IMR-90 (cell line): ENCODE results near the gene SSU72. TPM values are rescaled to one million over a fixed set of nuclear protein-coding genes. Genes with fewer than 3 reads are reported as not detected.
"Not testable (repeated sequence)": the region's sequence is repeated elsewhere in the genome, so short reads cannot be mapped to it uniquely, and the experiment has no call there.

Source experiments
- ATAC-seq: fragments of 200-7000 bp; cut with Tn5 transposase; 2 replicates; pipeline ENCODE4 v1.9.1; 2020; ENCODE audit warnings: low read depth, mild to moderate bottlenecking, moderate library complexity
- BruUV-seq: library from RNA; stranded (reverse); fragments of 400-500 nt; replicated peaks from 2 replicates; lab custom pipeline; 2021; lab: Mats Ljungman, UMichigan
- CTCF ChIA-PET: fragments of 300-600 bp; formaldehyde crosslinking; extraction: SDS; loops from one replicate; lab custom pipeline; 2021; ENCODE audit warnings: antibody characterized with exemption; lab: Yijun Ruan, JAX
- POLR2A ChIA-PET: fragments of 300-600 bp; sonication (Branson Sonifier 250); formaldehyde crosslinking; loops from one replicate; lab custom pipeline; 2022; ENCODE audit warnings: antibody characterized with exemption; ENCODE audit not compliant: unreplicated experiment; lab: Charles Lee
- DNase-seq: peaks from one replicate; pipeline ENCODE4 v3.0.0; 2013
- H2AFZ ChIP-seq: replicated peaks from 2 replicates; pipeline ENCODE3; 2013; ENCODE audit warnings: low read length, mild to moderate bottlenecking; ENCODE audit not compliant: poor library complexity
- H2AK5ac ChIP-seq: 2 replicates; pipeline ENCODE4 v1.6.1; 2013; ENCODE audit warnings: low read depth, low read length, inconsistent platforms
- H2AK9ac ChIP-seq: replicated peaks from 2 replicates; pipeline ENCODE3; 2013; ENCODE audit warnings: mild to moderate bottlenecking, low read depth, low read length, moderate library complexity; ENCODE audit not compliant: poor library complexity
- H2BK120ac ChIP-seq: 2 replicates; pipeline ENCODE4 v1.6.1; 2013; ENCODE audit warnings: low read depth, low read length, inconsistent platforms
- H2BK15ac ChIP-seq: 3 replicates; pipeline ENCODE4 v1.6.1; 2013; ENCODE audit warnings: low read depth, low read length, inconsistent platforms
- H2BK20ac ChIP-seq: 2 replicates; pipeline ENCODE4 v1.6.1; 2013; ENCODE audit warnings: low read depth, mild to moderate bottlenecking, inconsistent platforms, low read length, moderate library complexity
- H2BK5ac ChIP-seq: 2 replicates; pipeline ENCODE4 v1.6.1; 2013; ENCODE audit warnings: mild to moderate bottlenecking, low read depth, low read length, inconsistent platforms; ENCODE audit not compliant: poor library complexity, severe bottlenecking
- H3K14ac ChIP-seq: replicated peaks from 2 replicates; pipeline ENCODE4 v1.6.1; 2013; ENCODE audit warnings: low read depth, low read length, inconsistent platforms
- H3K18ac ChIP-seq: 2 replicates; pipeline ENCODE4 v1.6.1; 2013; ENCODE audit warnings: low read depth, low read length, control low read depth
- H3K23ac ChIP-seq: 2 replicates; pipeline ENCODE4 v1.6.1; 2013; ENCODE audit warnings: low read depth, low read length, inconsistent platforms
- H3K27ac ChIP-seq: 2 replicates; pipeline ENCODE4 v1.5.1; 2013; ENCODE audit warnings: mild to moderate bottlenecking, control low read depth, low read length; ENCODE audit not compliant: insufficient read depth
- H3K27me3 ChIP-seq: 2 replicates; pipeline ENCODE4 v1.6.1; 2013; ENCODE audit warnings: low read length; ENCODE audit not compliant: control insufficient read depth, insufficient read depth
- H3K36me3 ChIP-seq: 2 replicates; pipeline ENCODE4 v1.6.1; 2013; ENCODE audit warnings: low read length, mixed read lengths; ENCODE audit not compliant: control insufficient read depth, insufficient read depth
- H3K4ac ChIP-seq: 2 replicates; pipeline ENCODE4 v1.6.1; 2013; ENCODE audit warnings: low read depth, low read length, inconsistent platforms
- H3K4me1 ChIP-seq: 2 replicates; pipeline ENCODE4 v1.6.1; 2013; ENCODE audit warnings: low read length, mixed read lengths; ENCODE audit not compliant: control insufficient read depth, insufficient read depth
- H3K4me2 ChIP-seq: 2 replicates; pipeline ENCODE4 v1.6.1; 2013; ENCODE audit warnings: low read depth, mild to moderate bottlenecking, control low read depth, low read length, moderate library complexity
- H3K4me3 ChIP-seq: 2 replicates; pipeline ENCODE4 v1.5.1; 2013; ENCODE audit warnings: low read depth, mild to moderate bottlenecking, control low read depth, low read length, moderate library complexity; ENCODE audit not compliant: insufficient read depth
- H3K56ac ChIP-seq: 2 replicates; pipeline ENCODE4 v1.6.1; 2013; ENCODE audit warnings: low read length, inconsistent platforms; ENCODE audit not compliant: insufficient read depth; ENCODE audit errors: extremely low read depth
- H3K79me1 ChIP-seq, 2 experiments: 2 replicates each; pipeline ENCODE4 v1.6.1; 2013; ENCODE audit warnings: low read length in 2 of 2, inconsistent platforms in 1 of 2, low read depth in 1 of 2
- H3K9ac ChIP-seq: 2 replicates; pipeline ENCODE4 v1.6.1; 2013; ENCODE audit warnings: low read depth, low read length, control low read depth
- H3K9me1 ChIP-seq: 2 replicates; pipeline ENCODE4 v1.6.1; 2013; ENCODE audit warnings: low read length, inconsistent platforms; ENCODE audit not compliant: insufficient read depth
- H3K9me3 ChIP-seq: 2 replicates; pipeline ENCODE4 v1.6.1; 2013; ENCODE audit warnings: low read length; ENCODE audit not compliant: control insufficient read depth, insufficient read depth
- H4K20me1 ChIP-seq: 2 replicates; pipeline ENCODE4 v1.6.1; 2013; ENCODE audit warnings: low read length, inconsistent platforms; ENCODE audit not compliant: insufficient read depth
- H4K5ac ChIP-seq: 2 replicates; pipeline ENCODE4 v1.6.1; 2013; ENCODE audit warnings: mild to moderate bottlenecking, low read depth, low read length, control low read depth
- H4K8ac ChIP-seq, 2 experiments: 2 replicates each; pipeline ENCODE4 v1.6.1; 2013; ENCODE audit warnings: low read depth in 2 of 2, low read length in 2 of 2, control low read depth in 1 of 2, inconsistent platforms in 1 of 2
- H4K91ac ChIP-seq: 2 replicates; pipeline ENCODE4 v1.6.1; 2013; ENCODE audit warnings: low read depth, low read length, inconsistent platforms; ENCODE audit not compliant: insufficient read depth
- WGBS, 2 experiments: methylation state at CpG; one replicate each; pipeline versions ENCODE4 v1.1.5 to v1.1.7; 2013; ENCODE audit warnings: missing lambda C conversion rate in 2 of 2; ENCODE audit not compliant: insufficient read length in 1 of 2; ENCODE audit errors: extremely low coverage in 2 of 2; 5-methylcytosine and 5-hydroxymethylcytosine counted together
- dilution Hi-C: fragments of 300-500 bp; cut with HindIII; formaldehyde crosslinking; loops from one replicate; pipeline ENCODE4 v1.14.3; 2018; ENCODE audit warnings: low sequenced_read_pairs; ENCODE audit not compliant: unreplicated experiment
- in situ Hi-C: fragments of 300-500 bp; cut with MboI; formaldehyde crosslinking; loops from 3 replicates; pipeline ENCODE4 v1.14.3; 2019; ENCODE audit warnings: low sequenced_read_pairs, inconsistent platforms, mixed read lengths
- intact Hi-C: fragments of 100-400 bp; cut with micrococcal nuclease; formaldehyde crosslinking; loops from 2 replicates; pipeline ENCODE4 v1.10.0; 2022
- polyA plus RNA-seq, 3 experiments: library from polyadenylated mRNA; depleted of rRNA; stranded (reverse); fragments of >200 nt; gene quantifications; 2 replicates each; pipeline ENCODE4 v1.2.3, GENCODE V29; 2012; ENCODE audit warnings: low replicate concordance in 1 of 3
- total RNA-seq: library from RNA; depleted of rRNA; stranded (reverse); fragments of >200 nt; gene quantifications from 2 replicates; pipeline ENCODE4 v1.2.3, GENCODE V29; 2012

The SSU72 gene
- total and polyA plus RNA-seq, 2 of the 4 experiments (the other 2 are of a cell fraction): 33.7 to 88.4 TPM

DNA sequence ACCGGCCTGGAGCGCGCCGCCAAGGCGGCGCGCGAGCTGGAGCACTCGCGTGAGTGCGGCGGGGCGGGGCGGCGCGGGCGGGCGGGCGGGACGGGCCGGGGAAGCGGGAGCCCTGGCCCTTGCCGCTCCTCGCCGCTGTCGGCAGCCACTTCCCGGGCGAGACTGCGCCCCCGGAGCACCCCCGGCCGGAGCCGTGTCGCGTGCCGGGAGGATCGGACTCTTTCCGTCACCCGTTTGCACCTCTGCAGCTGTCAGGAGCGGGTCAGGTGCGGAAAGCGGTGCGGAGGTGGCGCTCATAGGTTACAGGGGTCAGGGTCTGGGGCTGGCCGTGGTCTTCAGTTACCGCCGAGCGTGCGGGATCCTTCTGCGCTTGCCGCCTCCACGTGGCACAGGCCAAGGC lies 62.2 kb downstream of the SSU72 start:
- H3K14ac ChIP-seq, H3K56ac ChIP-seq, H2BK120ac ChIP-seq, H2AK5ac ChIP-seq, H4K91ac ChIP-seq, H2BK5ac ChIP-seq, H2AFZ ChIP-seq, CTCF ChIA-PET, H3K4ac ChIP-seq, DNase-seq, H3K18ac ChIP-seq, H3K36me3 ChIP-seq, H3K23ac ChIP-seq, BruUV-seq, H3K9me1 ChIP-seq, H2BK20ac ChIP-seq, H2BK15ac ChIP-seq, intact Hi-C loops, H4K5ac ChIP-seq, H3K27me3 ChIP-seq, dilution Hi-C loops, in situ Hi-C loops, H4K20me1 ChIP-seq, H2AK9ac ChIP-seq, H3K9me3 ChIP-seq, POLR2A ChIA-PET, H4K8ac ChIP-seq, H3K4me1 ChIP-seq: not testable (repeated sequence)
- Histone ChIP-seq H3K9ac (peak overlapping the region; percentile 86; the same call in 1 of the 2 replicates), H3K4me2 (peak overlapping the region; percentile 69), H3K4me3 (peak overlapping the region; percentile 84), H3K79me1 (peaks cover 10 to 20% of the 10 kb centered on the region in 2 experiments), H3K27ac (peak overlapping the region; percentile 64; the same call in 1 of the 2 replicates)
- WGBS, 2 experiments: no CpG with 5 or more reads among the region's 52 CpGs
- peak; percentile 15 for ATAC-seq
